Rectal smooth muscle tissue (tissue), 1 donor: Measurements from ENCODE around the gene MYH14.
"Not testable (repeated sequence)": the region's sequence is repeated elsewhere in the genome, so short reads cannot be mapped to it uniquely, and the experiment has no call there.

Experiments used
- H3K27ac ChIP-seq: one replicate; pipeline ENCODE4 v1.7.0; 2013; ENCODE audit warnings: low read depth, low read length, inconsistent platforms
- H3K27me3 ChIP-seq: one replicate; pipeline ENCODE4 v1.7.0; 2013; ENCODE audit warnings: low read length; ENCODE audit not compliant: control insufficient read depth, insufficient read depth
- H3K36me3 ChIP-seq: one replicate; pipeline ENCODE4 v1.7.0; 2013; ENCODE audit warnings: low read length; ENCODE audit not compliant: control insufficient read depth, insufficient read depth
- H3K4me1 ChIP-seq: one replicate; pipeline ENCODE4 v1.7.0; 2013; ENCODE audit warnings: low read length; ENCODE audit not compliant: control insufficient read depth, insufficient read depth
- H3K4me3 ChIP-seq: one replicate; pipeline ENCODE4 v1.7.0; 2013; ENCODE audit warnings: low read length
- H3K9ac ChIP-seq: one replicate; pipeline ENCODE4 v1.7.0; 2013; ENCODE audit warnings: low read length

Gene MYH14

DNA sequence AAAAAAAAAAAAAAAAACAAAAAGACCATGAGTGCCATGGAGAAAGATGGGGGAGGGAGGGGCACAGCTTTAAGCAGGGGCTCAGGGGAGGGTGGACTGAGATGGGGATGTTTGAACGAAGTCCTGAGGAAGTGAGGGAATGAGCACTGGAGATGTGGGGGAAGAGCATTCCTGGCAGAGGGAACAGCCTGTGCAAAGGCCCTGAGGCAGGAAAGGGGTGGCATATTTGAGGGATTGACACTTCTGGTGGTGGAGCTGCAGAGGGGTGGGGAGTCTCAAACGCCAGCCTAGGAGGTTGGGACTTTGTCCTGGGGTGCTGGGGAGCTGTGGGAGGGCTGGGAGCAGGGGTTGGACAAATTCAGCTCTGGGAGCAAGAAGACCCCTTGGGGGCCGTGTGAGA, 29.2 kb downstream of the MYH14 start:
- no peaks in the 10 kb centered on the region for H3K4me1 ChIP-seq
- H3K4me3 ChIP-seq = no peak overlapping the region
- H3K27me3 ChIP-seq = no peaks in the 10 kb centered on the region
- H3K9ac ChIP-seq = no peak overlapping the region
- no peaks in the 10 kb centered on the region for H3K36me3 ChIP-seq
- H3K27ac ChIP-seq = no peak overlapping the region

- H3K9ac ChIP-seq = no peak overlapping the region
- no peak overlapping the region for H3K27ac ChIP-seq
- H3K4me3 ChIP-seq = no peak overlapping the region
- H3K4me1 ChIP-seq = no peaks in the 10 kb centered on the region
- no peaks in the 10 kb centered on the region for H3K36me3 ChIP-seq
- no peaks in the 10 kb centered on the region for H3K27me3 ChIP-seq
Observed at GRCh38 chr19:50233308-50233910, 30.0 kb downstream of the MYH14 start.

DNA sequence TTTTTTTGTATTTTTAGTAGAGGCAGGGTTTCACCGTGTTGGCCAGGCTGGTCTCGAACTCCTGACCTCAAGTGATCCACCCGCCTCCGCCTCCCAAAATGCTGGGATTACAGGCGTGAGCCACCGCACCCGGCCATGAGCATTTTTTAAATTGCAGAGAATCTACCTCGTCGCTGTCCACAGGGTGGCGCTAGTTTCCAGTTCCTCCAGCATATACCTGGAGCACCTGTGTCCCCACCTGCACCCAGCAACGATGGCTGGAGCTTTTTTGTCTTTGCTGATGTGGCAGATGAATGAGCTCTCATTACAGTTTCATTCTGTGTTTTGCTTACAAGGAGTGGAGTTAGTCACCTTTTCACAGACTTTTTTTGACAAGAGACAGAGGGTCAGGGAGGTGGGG, 34.1 kb downstream of the MYH14 start:
- H3K9ac ChIP-seq, H3K4me3 ChIP-seq, H3K27me3 ChIP-seq, H3K4me1 ChIP-seq, H3K27ac ChIP-seq, H3K36me3 ChIP-seq: not testable (repeated sequence)

DNA sequence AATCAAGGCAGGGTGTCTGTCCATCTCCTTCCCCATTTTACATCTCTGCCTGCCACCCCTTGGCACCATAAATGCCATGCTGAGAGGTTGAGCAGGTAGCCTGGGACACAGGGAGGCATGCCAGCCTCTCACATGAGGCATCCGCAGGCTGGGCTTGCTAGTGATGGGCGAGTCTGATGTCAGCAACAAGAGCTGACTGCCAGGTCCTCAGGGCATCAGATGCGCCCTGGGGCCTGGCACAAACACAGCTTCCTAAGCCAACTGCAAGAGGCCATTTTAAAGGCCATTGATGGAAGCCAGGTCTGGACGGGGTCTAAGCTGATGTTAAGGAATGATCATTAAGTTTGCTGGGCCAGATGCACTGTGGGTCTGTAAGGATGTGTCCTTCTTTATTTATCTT, 34.6 kb downstream of the MYH14 start:
- Histone ChIP-seq H3K4me1 (no peaks in the 10 kb centered on the region), H3K36me3 (no peaks in the 10 kb centered on the region), H3K27ac (no peak overlapping the region), H3K27me3 (no peaks in the 10 kb centered on the region), H3K9ac (no peak overlapping the region), H3K4me3 (no peak overlapping the region)

DNA sequence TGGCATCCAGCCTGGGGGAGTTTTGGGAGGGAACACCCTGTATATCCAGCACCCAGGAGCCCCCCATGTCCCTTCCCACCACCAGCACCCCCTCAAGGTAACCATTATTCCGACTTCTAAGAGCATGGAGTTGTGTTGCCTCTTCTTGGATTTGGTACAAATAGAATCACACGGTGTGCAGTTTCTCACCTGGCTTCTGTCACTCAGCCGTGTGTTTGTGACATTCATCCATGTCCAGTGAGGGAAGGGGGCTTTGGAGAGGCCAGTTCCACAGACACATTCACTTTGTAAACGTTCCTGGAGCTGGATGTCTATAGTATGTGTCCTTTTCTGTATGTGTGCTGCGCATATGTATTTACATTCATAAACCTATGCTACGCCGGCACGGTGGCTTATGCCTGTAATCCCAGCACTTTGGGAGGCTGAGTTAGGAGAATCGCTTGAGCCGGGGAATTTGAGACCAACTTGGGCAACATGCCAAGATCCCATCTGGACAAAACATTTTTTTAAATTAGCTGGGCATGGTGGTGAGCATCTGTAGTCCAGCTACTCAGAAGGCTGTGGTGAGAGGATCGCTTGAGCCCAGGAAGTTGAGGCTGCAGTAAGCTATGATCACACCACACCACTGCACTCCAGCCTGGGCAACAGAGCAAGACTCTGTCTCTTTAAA, 36.6 kb downstream of the MYH14 start:
- Histone ChIP-seq H3K36me3 (no peaks in the 10 kb centered on the region), H3K27me3 (no peaks in the 10 kb centered on the region), H3K4me1 (no peaks in the 10 kb centered on the region), H3K4me3 (no peak overlapping the region), H3K27ac (no peak overlapping the region), H3K9ac (no peak overlapping the region)

- Histone ChIP-seq H3K4me1 (no peaks in the 10 kb centered on the region), H3K27me3 (no peaks in the 10 kb centered on the region), H3K9ac (no peak overlapping the region), H3K4me3 (no peak overlapping the region), H3K36me3 (no peaks in the 10 kb centered on the region), H3K27ac (no peak overlapping the region)
Observed at GRCh38 chr19:50242581-50242980, 39.2 kb downstream of the MYH14 start.

- no peaks in the 10 kb centered on the region for H3K4me1 ChIP-seq
- no peak overlapping the region for H3K9ac ChIP-seq
- H3K36me3 ChIP-seq = no peaks in the 10 kb centered on the region
- H3K27me3 ChIP-seq = no peaks in the 10 kb centered on the region
- H3K27ac ChIP-seq = no peak overlapping the region
- no peak overlapping the region for H3K4me3 ChIP-seq
Observed at GRCh38 chr19:50244695-50245094, 41.3 kb downstream of the MYH14 start.

- Histone ChIP-seq H3K27ac (no peak overlapping the region), H3K36me3 (no peaks in the 10 kb centered on the region), H3K9ac (no peak overlapping the region), H3K4me3 (no peak overlapping the region), H3K4me1 (no peaks in the 10 kb centered on the region), H3K27me3 (no peaks in the 10 kb centered on the region)
Observed at GRCh38 chr19:50248413-50248812, 45.0 kb downstream of the MYH14 start.

GRCh38 chr19:50248826-50249225, 45.4 kb downstream of the MYH14 start:
- Histone ChIP-seq H3K4me1 (no peaks in the 10 kb centered on the region), H3K27me3 (no peaks in the 10 kb centered on the region), H3K9ac (no peak overlapping the region), H3K27ac (no peak overlapping the region), H3K36me3 (no peaks in the 10 kb centered on the region), H3K4me3 (no peak overlapping the region)

GRCh38 chr19:50249636-50250035, 46.2 kb downstream of the MYH14 start:
- H3K27ac ChIP-seq = no peak overlapping the region
- H3K27me3 ChIP-seq = no peaks in the 10 kb centered on the region
- H3K4me3 ChIP-seq = no peak overlapping the region
- H3K4me1 ChIP-seq = no peaks in the 10 kb centered on the region
- no peaks in the 10 kb centered on the region for H3K36me3 ChIP-seq
- H3K9ac ChIP-seq = no peak overlapping the region

GRCh38 chr19:50250450-50251136, 47.2 kb downstream of the MYH14 start:
- Histone ChIP-seq H3K27ac (no peak overlapping the region), H3K4me3 (no peak overlapping the region), H3K9ac (no peak overlapping the region), H3K4me1 (no peaks in the 10 kb centered on the region), H3K27me3 (no peaks in the 10 kb centered on the region), H3K36me3 (no peaks in the 10 kb centered on the region)

GRCh38 chr19:50252111-50252886, 48.9 kb downstream of the MYH14 start:
- no peak overlapping the region for H3K27ac ChIP-seq
- no peaks in the 10 kb centered on the region for H3K27me3 ChIP-seq
- no peaks in the 10 kb centered on the region for H3K36me3 ChIP-seq
- no peaks in the 10 kb centered on the region for H3K4me1 ChIP-seq
- H3K4me3 ChIP-seq = no peak overlapping the region
- H3K9ac ChIP-seq = no peak overlapping the region
